ENCODE results near the gene DZIP1L.

Gene DZIP1L

DNA sequence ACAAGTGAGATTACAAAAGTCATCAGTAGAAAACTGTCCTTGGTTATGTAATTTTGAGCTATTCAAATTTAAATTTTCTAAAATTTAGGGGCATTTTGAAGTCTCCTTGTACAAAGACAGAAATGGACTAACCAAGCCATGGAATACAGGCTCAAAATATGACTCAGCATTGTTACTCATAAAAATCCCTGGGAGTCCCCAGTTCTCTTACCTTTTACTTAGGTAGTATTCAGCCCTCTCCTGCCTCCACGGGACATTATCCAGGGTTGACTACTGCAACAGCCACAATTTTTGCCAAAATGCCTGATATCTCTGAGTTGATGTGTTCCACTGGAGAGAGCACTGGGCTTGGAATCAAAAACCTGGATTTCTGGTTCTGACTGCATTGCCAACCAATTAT lies 80.5 kb downstream of the DZIP1L start:
- no peak for DNase-seq (ENCODE audit: low read depth in 2 of 2)

GRCh38 chr3:138033202-138033691 lies 82.2 kb downstream of the DZIP1L start:
- no peak for DNase-seq (ENCODE audit: low read depth in 2 of 2)

GRCh38 chr3:138032567-138032966 lies 82.8 kb downstream of the DZIP1L start:
- no peak for DNase-seq (ENCODE audit: low read depth in 2 of 2)

DNA sequence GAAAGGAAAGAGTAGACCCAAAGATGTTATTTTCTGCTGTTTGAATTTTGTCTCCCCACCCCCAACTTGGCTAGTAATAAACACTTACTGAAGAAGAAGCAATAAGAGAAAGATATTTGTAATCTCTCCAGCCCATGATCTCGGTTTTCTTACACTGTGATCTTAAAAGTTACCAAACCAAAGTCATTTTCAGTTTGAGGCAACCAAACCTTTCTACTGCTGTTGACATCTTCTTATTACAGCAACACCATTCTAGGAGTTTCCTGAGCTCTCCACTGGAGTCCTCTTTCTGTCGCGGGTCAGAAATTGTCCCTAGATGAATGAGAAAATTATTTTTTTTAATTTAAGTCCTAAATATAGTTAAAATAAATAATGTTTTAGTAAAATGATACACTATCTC lies 83.9 kb downstream of the DZIP1L start:
- no peak for DNase-seq (ENCODE audit: low read depth in 2 of 2)

DNA sequence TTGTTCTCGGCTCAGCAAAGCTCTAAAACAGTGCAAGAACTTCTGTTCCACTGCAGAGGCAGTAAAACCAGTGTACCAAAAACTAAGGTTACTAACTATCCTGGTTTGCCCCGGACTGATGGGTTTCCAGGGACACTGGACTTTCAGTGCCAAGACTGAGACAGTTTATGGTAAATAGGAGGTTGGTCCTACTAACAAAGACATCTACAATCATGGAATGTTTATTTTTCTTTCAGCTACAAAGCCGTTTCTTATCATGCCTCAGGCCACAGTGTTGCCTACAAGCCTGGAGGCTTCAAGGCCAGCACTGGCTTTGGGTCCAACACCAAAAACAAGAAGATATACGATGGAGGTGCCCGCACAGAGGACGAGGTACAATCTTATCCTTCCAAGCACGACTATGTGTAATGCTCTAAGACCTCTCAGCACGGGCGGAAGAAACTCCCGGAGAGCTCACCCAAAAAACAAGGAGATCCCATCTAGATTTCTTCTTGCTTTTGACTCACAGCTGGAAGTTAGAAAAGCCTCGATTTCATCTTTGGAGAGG lies 84.6 kb downstream of the DZIP1L start:
- no peak for DNase-seq (ENCODE audit: low read depth in 2 of 2)

DNA sequence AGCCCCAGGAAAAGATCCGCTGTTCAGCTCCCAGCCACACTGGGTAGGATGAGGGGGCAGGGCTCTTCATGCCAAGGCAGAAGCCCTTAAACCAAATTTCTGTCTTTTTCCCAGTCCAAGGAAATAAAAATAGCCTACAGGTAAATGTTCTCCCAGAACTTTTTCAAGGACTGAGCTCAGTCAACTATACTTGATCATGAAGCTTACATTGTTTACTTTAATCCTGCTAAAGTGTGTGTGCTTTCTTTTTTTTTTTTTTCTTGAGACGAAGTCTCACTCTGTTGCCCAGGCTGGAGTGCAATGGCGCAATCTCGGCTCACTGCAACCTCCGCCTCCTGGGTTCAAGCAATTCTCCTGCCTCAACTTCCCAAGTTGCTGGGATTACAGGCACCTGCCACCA lies 87.6 kb downstream of the DZIP1L start:
- no peak for DNase-seq (ENCODE audit: low read depth in 2 of 2)

GRCh38 chr3:138025553-138025952 lies 89.9 kb downstream of the DZIP1L start:
- DNase-seq (ENCODE audit: low read depth in 2 of 2): no peak

DNA sequence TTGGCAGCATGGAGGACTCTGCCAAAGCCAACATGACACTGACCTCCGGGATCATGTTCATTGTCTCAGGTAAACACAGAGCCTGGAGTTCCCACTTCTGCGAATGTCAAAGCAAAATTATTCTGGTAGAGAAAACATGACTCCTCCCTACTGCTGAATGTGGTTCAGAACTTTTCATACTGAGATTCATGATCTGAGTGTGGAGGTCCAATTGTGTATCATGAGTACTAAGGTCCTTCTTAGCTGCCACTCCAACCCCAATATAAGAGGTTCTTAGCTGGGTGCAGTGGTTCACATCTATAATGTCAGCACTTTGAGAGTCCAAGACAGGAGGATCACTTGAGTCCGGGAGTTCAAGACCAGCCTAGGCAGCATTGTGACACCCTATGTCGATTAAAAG lies 91.7 kb downstream of the DZIP1L start:
- no peak for DNase-seq (ENCODE audit: low read depth in 2 of 2)

GRCh38 chr3:138019281-138020069 lies 95.9 kb downstream of the DZIP1L start:
- DNase-seq (ENCODE audit: low read depth in 2 of 2): no peak

GRCh38 chr3:138016065-138016464 lies 99.3 kb downstream of the DZIP1L start:
- DNase-seq (ENCODE audit: low read depth in 2 of 2): no peak

DNA sequence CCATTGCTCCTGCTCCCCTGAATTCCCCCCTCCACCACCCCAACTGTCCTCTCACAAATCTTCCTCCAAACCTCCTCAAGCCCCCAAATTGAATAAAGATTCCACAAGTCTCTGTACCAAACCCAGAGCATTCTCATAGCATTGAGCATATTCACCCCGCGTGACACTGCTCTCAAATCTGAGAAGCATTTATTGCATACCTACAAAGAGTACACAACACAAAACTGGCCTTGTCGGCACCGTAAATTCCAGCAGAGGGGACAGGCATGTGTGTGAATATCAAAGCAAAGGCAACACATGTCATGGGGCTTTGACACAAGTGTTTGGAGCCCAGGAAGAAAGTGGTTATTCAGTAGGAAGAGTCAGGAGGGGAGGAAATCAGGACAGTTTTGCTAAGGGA lies 102.9 kb downstream of the DZIP1L start:
- DNase-seq (ENCODE audit: low read depth in 2 of 2): no peak
